Hepatocyte (in vitro differentiated cells): Measurements from ENCODE around the gene ZNF541. TPM values are rescaled to one million over a fixed set of nuclear protein-coding genes. Genes with fewer than 3 reads are reported as not detected.

Experiments used
- DNase-seq: peaks from one replicate; pipeline ENCODE4 v3.0.0-alpha.2; 2016; ENCODE audit warnings: low spot score
- H2AFZ ChIP-seq: fragments of 200-600 bp; sonication (generic); 2 replicates; pipeline ENCODE4 v1.6.0; 2016; ENCODE audit warnings: antibody characterized with exemption, mild to moderate bottlenecking
- H3K27ac ChIP-seq: fragments of 200-600 bp; sonication (generic); 2 replicates; pipeline ENCODE4 v1.5.1; 2016; ENCODE audit warnings: mild to moderate bottlenecking
- H3K27me3 ChIP-seq: fragments of 200-600 bp; sonication (generic); 2 replicates; pipeline ENCODE4 v1.6.1; 2016
- H3K36me3 ChIP-seq: fragments of 200-600 bp; sonication (generic); replicated peaks from 2 replicates; pipeline ENCODE4 v1.5.1; 2016; ENCODE audit warnings: low read depth; ENCODE audit not compliant: insufficient read depth
- H3K4me1 ChIP-seq: fragments of 200-600 bp; sonication (generic); 2 replicates; pipeline ENCODE4 v1.5.1; 2016; ENCODE audit warnings: mild to moderate bottlenecking, moderate library complexity; ENCODE audit not compliant: insufficient read depth
- H3K4me2 ChIP-seq: fragments of 200-600 bp; sonication (generic); 2 replicates; pipeline ENCODE4 v1.6.0; 2016
- H3K4me3 ChIP-seq: fragments of 200-600 bp; sonication (generic); 2 replicates; pipeline ENCODE4 v1.5.1; 2016; ENCODE audit warnings: mild to moderate bottlenecking
- H3K79me2 ChIP-seq: fragments of 200-600 bp; sonication (generic); 2 replicates; pipeline ENCODE4 v1.6.0; 2017; ENCODE audit warnings: mild to moderate bottlenecking
- H3K9me2 ChIP-seq: fragments of 200-600 bp; sonication (generic); replicated peaks from 2 replicates; pipeline ENCODE4 v1.6.0; 2017; ENCODE audit warnings: mild to moderate bottlenecking; ENCODE audit not compliant: insufficient read depth
- H3K9me3 ChIP-seq: fragments of 200-600 bp; sonication (generic); 2 replicates; pipeline ENCODE4 v1.5.1; 2016; ENCODE audit warnings: low read depth, mild to moderate bottlenecking
- H4K20me1 ChIP-seq: fragments of 200-600 bp; sonication (generic); 2 replicates; pipeline ENCODE4 v1.6.0; 2016; ENCODE audit warnings: mild to moderate bottlenecking; ENCODE audit not compliant: insufficient read depth, poor library complexity, severe bottlenecking
- CTCF ChIP-seq: fragments of 200-600 bp; sonication (generic); IDR thresholded peaks from 2 replicates; pipeline ENCODE4 v1.5.1; 2016; ENCODE audit warnings: antibody characterized with exemption, mild to moderate bottlenecking; ENCODE audit not compliant: poor library complexity
- EZH2 ChIP-seq: fragments of 200-600 bp; sonication (generic); IDR thresholded peaks from 2 replicates; pipeline ENCODE4 v1.6.1; 2016; ENCODE audit warnings: antibody characterized with exemption, mild to moderate bottlenecking, borderline replicate concordance
- EZH2phosphoT487 ChIP-seq: fragments of 200-600 bp; sonication (generic); IDR thresholded peaks from one replicate; pipeline ENCODE4 v1.6.1; 2018; ENCODE audit warnings: antibody characterized with exemption, mild to moderate bottlenecking, low read depth, moderate library complexity; ENCODE audit not compliant: unreplicated experiment, severe bottlenecking
- WGBS: methylation state at CpG from one replicate; pipeline ENCODE4 v1.1.6; 2016; ENCODE audit warnings: low lambda C conversion rate; ENCODE audit errors: missing lambda C conversion rate; 5-methylcytosine and 5-hydroxymethylcytosine counted together
- polyA plus RNA-seq: library from polyadenylated mRNA; unstranded; fragments of >200 nt; fragmentation: Nextera tagmentation; extraction: Ambion mirVana; gene quantifications from 2 replicates; pipeline ENCODE4 v1.2.1, GENCODE V29; 2016
- total RNA-seq: library from RNA; depleted of rRNA; stranded (reverse); fragments of >200 nt; gene quantifications from 2 replicates; pipeline ENCODE4 v1.2.3, GENCODE V29; 2014

ZNF541 gene
- total RNA-seq (0.43 TPM in 1 of 2 replicates, not detected in the other), polyA plus RNA-seq (0.05 and 0.84 TPM in 2 replicates)

GRCh38 chr19:47573071-47574026 lies at the start of gene ZNF541:
ZNF541 (minus strand) TSS chr19:47573148; CDS start chr19:47555856, 17,292 bp downstream.
- Histone ChIP-seq H3K27me3 (no peaks in the 10 kb centered on the region), H3K4me1 (no peaks in the 10 kb centered on the region), H3K4me2 (no peak within 1 kb of the TSS), H3K4me3 (no peak within 1 kb of the TSS), H3K36me3 (no peaks in the 10 kb centered on the region), H3K79me2 (no peaks in the 10 kb centered on the region), H3K9me2 (no peaks in the 10 kb centered on the region), H4K20me1 (no peaks in the 10 kb centered on the region), H3K9me3 (no peaks in the 10 kb centered on the region), H3K27ac (no peak within 1 kb of the TSS), H2AFZ (no peak within 1 kb of the TSS)
- no peak for TF ChIP-seq EZH2phosphoT487
- no peak for TF ChIP-seq EZH2
- TF ChIP-seq CTCF, result no peak
- no peak for DNase-seq
- WGBS, result over 99% methylated on average over 33 of the region's 89 CpGs

GRCh38 chr19:47619763-47620162 lies 46.8 kb upstream of the ZNF541 start:
- Histone ChIP-seq H4K20me1 (peaks cover 89% of the 10 kb centered on the region), H2AFZ (no peak overlapping the region)

GRCh38 chr19:47618771-47619170 lies 45.8 kb upstream of the ZNF541 start:
- no peak overlapping the region for H3K27ac ChIP-seq
- H3K9me2 ChIP-seq, result no peaks in the 10 kb centered on the region
- no peak overlapping the region for H3K4me2 ChIP-seq
- TF ChIP-seq EZH2 (no peak), CTCF (no peak), EZH2phosphoT487 (no peak)
- no peaks in the 10 kb centered on the region for H3K9me3 ChIP-seq
- peaks cover 7% of the 10 kb centered on the region for H3K4me1 ChIP-seq
- peaks cover 90% of the 10 kb centered on the region for H4K20me1 ChIP-seq
- H3K79me2 ChIP-seq, result peaks cover 100% of the 10 kb centered on the region
- no peaks in the 10 kb centered on the region for H3K36me3 ChIP-seq
- H2AFZ ChIP-seq, result no peak overlapping the region
- H3K27me3 ChIP-seq, result no peaks in the 10 kb centered on the region
- no peak overlapping the region for H3K4me3 ChIP-seq
- 83% methylated on average over 14 of the region's 14 CpGs for WGBS
- DNase-seq, result no peak

More at GRCh38 chr19:47619763-47620162, 46.8 kb upstream of the ZNF541 start:
- Histone ChIP-seq H3K4me2 (no peak overlapping the region), H3K4me1 (peaks cover 14% of the 10 kb centered on the region), H3K4me3 (no peak overlapping the region), H3K27ac (peak overlapping the region; percentile 21), H3K9me2 (no peaks in the 10 kb centered on the region), H3K27me3 (no peaks in the 10 kb centered on the region), H3K79me2 (peaks cover 98% of the 10 kb centered on the region), H3K9me3 (no peaks in the 10 kb centered on the region), H3K36me3 (no peaks in the 10 kb centered on the region)
- DNase-seq, result peak; percentile 46
- TF ChIP-seq EZH2phosphoT487, result no peak
- no peak for TF ChIP-seq EZH2
- TF ChIP-seq CTCF, result no peak
- 45% methylated on average over 6 of the region's 6 CpGs for WGBS
